ENCODE data around the gene TTC31.
"Not testable (repeated sequence)": the region's sequence is repeated elsewhere in the genome, so short reads cannot be mapped to it uniquely, and the experiment has no call there.

The TTC31 gene

GRCh38 chr2:74458938-74459363, 23.9 kb upstream of the TTC31 start:
- no peak for FAIRE-seq
- DNase-seq (ENCODE audit: insufficient read length, low spot score), result no peak
- TF ChIP-seq, protein P1, sequence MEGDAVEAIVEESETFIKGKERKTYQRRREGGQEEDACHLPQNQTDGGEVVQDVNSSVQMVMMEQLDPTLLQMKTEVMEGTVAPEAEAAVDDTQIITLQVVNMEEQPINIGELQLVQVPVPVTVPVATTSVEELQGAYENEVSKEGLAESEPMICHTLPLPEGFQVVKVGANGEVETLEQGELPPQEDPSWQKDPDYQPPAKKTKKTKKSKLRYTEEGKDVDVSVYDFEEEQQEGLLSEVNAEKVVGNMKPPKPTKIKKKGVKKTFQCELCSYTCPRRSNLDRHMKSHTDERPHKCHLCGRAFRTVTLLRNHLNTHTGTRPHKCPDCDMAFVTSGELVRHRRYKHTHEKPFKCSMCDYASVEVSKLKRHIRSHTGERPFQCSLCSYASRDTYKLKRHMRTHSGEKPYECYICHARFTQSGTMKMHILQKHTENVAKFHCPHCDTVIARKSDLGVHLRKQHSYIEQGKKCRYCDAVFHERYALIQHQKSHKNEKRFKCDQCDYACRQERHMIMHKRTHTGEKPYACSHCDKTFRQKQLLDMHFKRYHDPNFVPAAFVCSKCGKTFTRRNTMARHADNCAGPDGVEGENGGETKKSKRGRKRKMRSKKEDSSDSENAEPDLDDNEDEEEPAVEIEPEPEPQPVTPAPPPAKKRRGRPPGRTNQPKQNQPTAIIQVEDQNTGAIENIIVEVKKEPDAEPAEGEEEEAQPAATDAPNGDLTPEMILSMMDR (IDR thresholded peaks at IDR 0.05; ENCODE audit: insufficient read depth, missing control alignments), result no peak

- DNase-seq (ENCODE audit: insufficient read length, low spot score); FAIRE-seq: not testable (repeated sequence)
Measured at GRCh38 chr2:74459503-74460118, 23.3 kb upstream of the TTC31 start.

DNA sequence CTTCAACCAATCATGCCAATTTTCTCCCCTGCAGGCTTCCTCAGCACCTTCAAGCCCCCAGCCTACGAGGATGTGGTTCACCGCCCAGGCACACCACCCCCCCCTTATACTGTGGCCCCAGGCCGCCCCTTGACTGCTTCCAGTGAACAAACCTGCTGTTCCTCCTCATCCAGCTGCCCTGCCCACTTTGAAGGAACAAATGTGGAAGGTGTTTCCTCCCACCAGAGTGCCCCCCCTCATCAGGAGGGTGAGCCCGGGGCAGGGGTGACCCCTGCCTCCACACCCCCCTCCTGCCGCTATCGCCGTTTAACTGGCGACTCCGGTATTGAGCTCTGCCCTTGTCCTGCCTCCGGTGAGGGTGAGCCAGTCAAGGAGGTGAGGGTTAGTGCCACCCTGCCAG, 22.7 kb upstream of the TTC31 start:
- FAIRE-seq; DNase-seq (ENCODE audit: insufficient read length, low spot score): not testable (repeated sequence)

- TF ChIP-seq, protein P1 (IDR thresholded peaks at IDR 0.05; ENCODE audit: insufficient read depth, missing control alignments), result peak; percentile 31
- DNase-seq (ENCODE audit: insufficient read length, low spot score), result no peak
- FAIRE-seq, result no peak
Measured at GRCh38 chr2:74461187-74462053, 21.5 kb upstream of the TTC31 start.

DNA sequence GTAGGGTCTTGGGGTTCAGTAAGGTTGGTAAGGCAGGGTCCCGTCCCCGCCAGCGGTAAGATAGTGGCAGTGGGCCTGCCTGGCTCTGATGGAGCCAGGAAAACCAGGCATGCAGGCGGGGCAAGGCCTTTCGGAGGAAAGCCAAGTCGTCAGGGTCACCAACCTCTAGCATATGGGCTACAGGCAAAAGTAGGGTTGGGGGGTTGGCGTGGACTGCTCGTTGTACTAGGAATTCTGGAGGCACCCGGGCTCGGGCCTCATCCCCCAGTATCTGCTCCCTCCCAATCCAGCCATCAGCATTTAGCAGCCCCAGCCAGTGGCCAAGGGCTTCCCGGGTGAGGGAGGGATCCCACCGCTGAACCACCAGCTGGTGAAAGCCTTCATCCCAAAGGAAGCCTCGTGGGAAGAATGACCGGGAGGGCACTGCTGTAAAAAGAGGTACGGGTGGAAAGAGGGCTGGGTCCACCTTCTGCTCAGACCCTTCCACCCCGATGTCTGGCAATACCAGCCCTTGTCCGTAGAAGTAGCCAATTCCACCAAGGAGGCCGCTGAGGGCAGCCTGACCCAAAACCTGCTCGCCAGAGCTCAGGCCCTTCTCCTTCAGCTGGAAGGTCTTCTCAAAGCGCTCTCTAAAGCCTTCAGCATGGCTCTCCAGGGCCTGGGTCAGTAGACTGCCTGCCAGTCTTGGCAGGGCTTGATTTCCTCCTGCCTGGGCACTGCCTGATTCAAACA, 20.7 kb upstream of the TTC31 start:
- no peak for DNase-seq (ENCODE audit: insufficient read length, low spot score)
- TF ChIP-seq, protein P1 (IDR thresholded peaks at IDR 0.05; ENCODE audit: insufficient read depth, missing control alignments), result no peak
- FAIRE-seq, result no peak

DNA sequence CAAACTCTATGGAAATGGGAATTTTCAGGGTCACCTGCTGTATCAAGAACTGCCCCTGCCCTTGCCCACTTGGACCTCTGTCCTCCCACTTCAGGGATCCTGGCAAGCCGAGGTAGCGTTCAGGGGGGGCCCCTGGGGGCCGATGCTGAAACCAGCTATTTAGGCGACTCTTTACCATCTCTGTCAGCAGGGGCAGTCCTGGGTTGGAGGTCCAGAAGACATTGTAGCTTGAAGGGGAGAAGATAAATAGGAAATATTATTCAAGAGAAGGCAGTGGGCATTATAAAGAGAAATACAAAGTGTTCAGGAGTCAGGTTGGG, 20.1 kb upstream of the TTC31 start:
- DNase-seq (ENCODE audit: insufficient read length, low spot score) (no peak), FAIRE-seq (no peak)
- TF ChIP-seq, protein P1 (IDR thresholded peaks at IDR 0.05; ENCODE audit: insufficient read depth, missing control alignments), result no peak

DNA sequence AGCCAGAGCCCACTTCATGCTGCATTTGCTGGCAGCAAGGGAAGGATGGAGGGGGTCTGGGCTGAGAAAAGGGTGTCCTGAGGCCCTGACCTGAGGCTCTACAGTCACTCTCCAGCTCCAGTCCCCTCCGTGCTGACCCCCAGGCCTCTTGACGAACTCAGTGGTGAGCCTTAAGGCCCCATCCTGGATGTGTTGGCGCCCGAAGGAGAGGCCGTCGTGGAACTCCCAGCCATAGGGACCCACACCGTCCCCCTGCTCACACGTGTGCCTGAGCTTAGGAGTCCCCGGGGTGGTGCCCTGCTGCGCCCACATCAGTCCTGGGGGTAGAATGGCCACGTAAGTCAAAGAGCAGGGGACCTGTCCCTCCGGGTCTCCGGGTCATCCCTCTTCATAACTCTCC, 18.5 kb upstream of the TTC31 start:
- FAIRE-seq, result no peak
- TF ChIP-seq, protein P1 (IDR thresholded peaks at IDR 0.05; ENCODE audit: insufficient read depth, missing control alignments), result no peak
- DNase-seq (ENCODE audit: insufficient read length, low spot score), result no peak

- FAIRE-seq; DNase-seq (ENCODE audit: insufficient read length, low spot score): not testable (repeated sequence)
Measured at GRCh38 chr2:74470742-74471141, 12.1 kb upstream of the TTC31 start.
